GM19043 (cell line): ENCODE data around the gene AKAP8.
"Not testable (repeated sequence)": the region's sequence is repeated elsewhere in the genome, so short reads cannot be mapped to it uniquely, and the experiment has no call there.

ENCODE experiments used
- ATAC-seq: cut with Tn5 transposase; IDR thresholded peaks from one replicate; pipeline ENCODE4 v1.9.1; 2021; ENCODE audit warnings: low read depth; ENCODE audit not compliant: unreplicated experiment

AKAP8 gene

DNA sequence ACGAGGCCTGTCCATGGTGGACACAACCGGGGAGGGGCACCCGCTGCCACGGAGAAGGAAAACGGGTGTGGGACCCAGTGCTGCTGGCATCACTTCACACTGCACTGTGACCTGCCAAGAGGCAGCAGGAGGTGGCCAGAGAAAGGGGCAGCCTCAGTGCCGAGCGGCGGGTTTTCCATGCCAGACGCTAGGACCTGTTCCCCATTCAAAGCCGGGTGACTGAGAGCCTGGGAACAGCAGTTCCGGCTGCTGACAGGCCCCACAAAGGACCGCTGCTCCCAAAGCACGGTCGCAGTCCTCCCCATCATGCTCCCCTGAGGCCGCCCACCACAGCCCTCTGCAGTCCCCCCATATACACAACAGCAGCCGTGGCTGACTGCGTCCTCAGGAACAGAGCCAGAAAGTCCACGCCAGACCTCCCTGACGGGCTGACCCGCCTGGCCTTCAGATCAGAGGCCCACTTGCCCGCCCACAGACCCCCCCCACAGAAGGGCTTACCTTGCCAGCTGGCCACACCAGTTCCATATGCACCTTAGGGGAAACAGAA, 5.4 kb downstream of the AKAP8 start:
- ATAC-seq = no peak

DNA sequence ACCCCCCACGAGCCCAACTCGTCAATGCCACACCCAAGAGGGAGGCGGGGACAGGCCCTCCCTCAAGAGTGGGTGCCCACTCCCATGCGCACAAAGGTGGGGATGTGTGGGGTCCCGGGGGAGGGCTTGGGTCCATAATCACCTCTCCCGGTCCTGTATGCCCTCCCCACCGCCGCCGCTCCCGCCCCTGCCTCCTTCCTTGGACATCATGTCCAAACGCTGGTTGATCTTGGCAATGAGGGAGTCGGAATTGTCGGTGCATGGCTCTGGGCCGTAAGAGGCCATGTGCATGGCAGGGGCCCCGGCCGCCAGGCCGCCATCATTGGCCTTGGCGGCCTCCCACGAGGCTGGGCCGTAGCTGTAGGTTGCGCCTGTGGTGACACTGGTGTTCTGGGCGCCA, 5.9 kb downstream of the AKAP8 start:
- no peak for ATAC-seq

DNA sequence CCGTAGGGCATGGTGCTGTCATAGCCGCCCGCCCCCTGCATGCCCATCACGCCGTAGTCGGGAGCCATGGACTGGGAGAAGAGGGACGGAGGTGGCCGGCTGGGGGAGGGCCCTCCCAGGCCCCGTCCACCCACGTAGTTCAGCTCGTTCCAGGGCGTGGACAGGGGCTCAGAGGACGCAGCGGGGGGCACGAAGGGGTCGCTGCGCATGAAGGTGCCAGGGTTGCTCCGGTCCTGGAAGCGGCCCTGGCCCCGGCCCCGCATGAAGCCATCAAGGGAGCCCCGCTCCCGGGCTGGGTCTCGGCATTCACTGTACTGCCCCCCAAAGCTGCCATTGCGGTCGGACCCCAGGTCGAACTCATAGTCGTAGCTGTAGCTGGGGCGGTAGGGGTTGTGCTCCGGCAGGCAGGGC, 6.7 kb downstream of the AKAP8 start:
- no peak for ATAC-seq

- no peak for ATAC-seq
Measured at GRCh38 chr19:15372470-15372869, 7.1 kb downstream of the AKAP8 start.

DNA sequence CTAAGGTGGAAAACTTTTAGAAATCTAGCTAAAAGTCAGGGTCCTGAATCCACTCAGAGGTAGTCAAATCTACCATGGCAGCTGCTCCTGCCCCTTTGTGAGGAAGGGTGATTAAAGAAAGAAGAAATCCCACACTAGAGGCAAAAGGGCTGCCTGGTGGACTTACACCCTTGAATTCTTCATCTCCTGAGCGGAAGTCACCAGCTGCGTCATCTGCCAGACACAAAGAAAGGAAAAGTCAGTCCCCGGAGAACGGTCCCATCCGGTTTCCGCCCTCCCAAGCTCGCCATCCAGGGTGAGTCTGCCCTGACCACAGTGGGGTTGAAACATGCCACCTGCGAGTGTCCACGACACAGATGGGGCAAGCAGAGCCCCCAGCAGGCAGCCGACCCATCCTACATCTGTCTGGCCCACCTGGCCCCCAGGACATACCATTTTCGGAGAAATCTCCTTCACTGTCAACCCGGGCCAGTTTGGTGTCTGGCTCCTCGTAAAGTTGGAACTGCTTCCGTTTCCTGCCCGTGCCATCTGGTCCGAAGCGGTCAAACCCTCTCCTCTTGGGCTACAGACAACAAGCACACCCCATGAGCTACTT, 7.7 kb downstream of the AKAP8 start:
- ATAC-seq = no peak

GRCh38 chr19:15371119-15371518, 8.5 kb downstream of the AKAP8 start:
- no peak for ATAC-seq

DNA sequence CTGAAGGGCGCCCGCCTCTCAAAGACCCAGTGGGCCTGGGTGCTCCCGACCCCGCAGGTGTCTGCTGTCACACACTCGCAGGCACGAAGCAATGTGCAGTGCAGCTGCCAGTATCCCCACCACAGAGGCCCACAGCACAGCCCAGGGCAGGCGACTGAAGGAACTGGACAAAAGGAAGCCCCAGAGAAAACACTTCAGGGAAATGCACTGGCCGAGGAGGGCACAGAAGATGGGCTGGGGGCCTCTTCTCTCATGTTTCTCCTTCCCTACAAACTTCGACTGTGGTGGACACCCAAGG, 10.0 kb downstream of the AKAP8 start:
- no peak for ATAC-seq

DNA sequence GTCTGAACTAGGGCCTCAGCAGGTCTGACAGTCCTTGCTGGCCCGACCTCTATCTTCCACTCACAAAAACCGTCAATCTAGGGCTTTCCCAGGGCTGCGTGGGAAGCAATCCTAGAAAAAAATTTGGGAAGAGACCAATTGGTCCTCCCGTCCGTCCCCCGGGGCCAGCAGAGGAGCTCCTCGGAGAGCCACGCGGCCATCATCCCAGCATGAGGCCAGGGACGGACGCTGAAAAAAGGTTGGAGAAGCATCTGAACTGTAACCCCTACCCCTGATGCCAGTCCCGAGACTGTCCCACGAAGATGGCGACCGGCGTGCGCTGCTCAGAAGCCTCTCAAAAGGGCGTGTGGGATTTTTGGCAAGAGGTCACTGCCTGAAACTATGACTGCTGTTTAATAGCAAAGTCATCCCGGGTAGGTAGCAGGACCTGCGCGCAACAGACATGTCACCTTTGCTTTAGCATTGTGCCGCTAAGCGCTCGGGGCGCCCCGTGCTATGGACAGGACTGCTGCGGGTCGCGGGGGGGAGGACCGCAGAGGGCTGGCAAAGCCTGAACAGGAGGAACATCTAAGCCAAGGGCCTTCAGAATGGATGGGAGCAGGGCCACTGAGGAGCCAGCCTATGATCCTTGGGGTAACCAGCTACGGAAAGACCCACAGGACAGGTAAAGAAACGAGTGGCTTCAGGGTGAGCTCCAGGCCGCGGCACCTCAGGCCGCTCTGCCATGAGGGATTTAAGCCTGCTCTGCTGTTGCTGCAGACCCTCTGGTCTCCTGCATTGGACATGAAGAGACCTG, 10.6 kb downstream of the AKAP8 start:
- ATAC-seq = no peak

GRCh38 chr19:15368051-15368632, 11.4 kb downstream of the AKAP8 start:
- ATAC-seq = no peak

DNA sequence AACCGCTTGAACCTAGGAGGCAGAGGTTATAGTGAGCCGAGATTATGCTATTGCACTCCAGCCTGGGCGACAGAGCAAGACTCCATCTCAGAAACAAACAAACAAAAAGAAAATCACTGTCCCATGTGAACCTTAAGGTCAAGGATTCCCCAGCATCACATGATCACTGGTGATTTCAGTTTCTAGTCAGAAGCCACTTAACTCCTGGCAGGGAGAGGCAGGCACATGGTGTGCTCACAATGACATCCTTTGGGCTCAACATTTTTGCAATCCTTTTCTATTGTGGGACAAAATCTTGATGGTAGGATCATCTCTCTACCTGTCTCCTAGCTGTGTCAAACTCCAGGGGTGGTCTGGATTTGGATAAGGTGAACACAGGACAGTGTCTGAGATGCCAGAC, 12.1 kb downstream of the AKAP8 start:
- ATAC-seq = no peak

- no peak for ATAC-seq
Measured at GRCh38 chr19:15365264-15365663, 14.3 kb downstream of the AKAP8 start.

DNA sequence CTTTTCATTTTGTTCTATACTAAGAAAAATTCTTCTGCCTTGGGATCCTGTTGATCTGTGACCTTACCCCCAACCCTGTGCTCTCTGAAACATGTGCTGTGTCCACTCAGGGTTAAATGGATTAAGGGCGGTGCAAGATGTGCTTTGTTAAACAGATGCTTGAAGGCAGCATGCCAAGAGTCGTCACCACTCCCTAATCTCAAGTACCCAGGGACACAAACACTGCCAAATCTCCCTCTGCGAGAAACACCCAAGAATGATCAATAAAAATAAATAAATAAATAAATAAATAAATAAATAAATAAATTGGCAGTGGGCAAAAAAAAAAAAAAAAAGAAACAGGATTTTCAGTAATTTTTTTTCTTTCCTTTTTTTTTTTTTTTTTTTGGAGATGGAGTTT, 15.8 kb downstream of the AKAP8 start:
- ATAC-seq = not testable (repeated sequence)

DNA sequence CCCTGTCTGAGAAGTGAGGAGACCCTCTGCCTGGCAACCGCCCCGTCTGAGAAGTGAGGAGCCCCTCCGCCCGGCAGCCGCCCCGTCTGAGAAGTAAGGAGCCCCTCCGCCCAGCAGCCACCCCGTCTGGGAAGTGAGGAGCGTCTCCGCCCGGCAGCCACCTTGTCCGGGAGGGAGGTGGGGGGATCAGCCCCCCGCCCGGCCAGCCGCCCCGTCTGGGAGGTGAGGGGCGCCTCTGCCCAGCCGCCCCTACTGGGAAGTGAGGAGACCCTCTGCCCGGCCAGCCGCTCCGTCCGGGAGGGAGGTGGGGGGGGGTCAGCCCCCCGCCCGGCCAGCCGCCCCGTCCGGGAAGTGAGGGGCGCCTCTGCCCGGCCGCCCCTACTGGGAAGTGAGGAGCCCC, 16.5 kb downstream of the AKAP8 start:
- not testable (repeated sequence) for ATAC-seq

DNA sequence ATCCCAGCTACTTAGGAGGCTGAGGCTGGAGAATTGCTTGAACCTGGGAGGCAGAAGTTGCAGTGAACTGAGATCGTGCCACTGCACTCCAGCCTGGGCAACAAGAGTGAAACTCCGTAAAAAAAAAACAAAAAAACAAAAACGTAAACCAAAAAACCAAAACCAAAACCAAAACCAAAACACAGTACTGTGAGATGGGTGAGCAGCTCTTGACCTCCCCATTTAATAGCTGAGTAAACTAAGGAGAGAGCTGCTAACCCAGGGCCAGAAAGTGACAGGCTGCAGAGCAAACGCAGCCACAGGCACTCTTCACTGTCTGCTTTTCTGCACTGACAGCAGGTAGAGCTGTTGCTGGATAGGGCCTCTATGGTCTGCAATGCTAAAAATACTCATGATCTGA, 19.6 kb downstream of the AKAP8 start:
- ATAC-seq = not testable (repeated sequence)

DNA sequence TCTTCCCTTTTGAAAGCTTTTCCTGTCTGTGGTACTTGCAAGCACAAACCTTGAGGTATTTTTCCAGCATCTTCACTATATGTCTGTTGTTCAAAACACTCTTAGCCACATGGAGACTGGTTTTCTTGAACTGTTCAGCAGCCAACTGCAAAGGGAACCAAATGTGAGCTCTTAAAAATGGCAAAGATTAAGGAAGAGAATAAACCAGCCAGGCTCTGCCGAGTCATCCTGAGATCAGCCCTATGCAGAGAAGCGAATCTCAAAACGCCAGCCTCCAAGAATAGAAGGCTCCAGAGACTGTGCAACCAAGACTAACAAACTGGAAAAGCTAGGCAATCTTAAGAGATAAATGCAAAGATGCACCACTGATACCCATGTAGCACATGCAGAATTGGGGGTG, 20.7 kb downstream of the AKAP8 start:
- ATAC-seq = no peak

GRCh38 chr19:15357906-15358305, 21.7 kb downstream of the AKAP8 start:
- ATAC-seq = no peak

DNA sequence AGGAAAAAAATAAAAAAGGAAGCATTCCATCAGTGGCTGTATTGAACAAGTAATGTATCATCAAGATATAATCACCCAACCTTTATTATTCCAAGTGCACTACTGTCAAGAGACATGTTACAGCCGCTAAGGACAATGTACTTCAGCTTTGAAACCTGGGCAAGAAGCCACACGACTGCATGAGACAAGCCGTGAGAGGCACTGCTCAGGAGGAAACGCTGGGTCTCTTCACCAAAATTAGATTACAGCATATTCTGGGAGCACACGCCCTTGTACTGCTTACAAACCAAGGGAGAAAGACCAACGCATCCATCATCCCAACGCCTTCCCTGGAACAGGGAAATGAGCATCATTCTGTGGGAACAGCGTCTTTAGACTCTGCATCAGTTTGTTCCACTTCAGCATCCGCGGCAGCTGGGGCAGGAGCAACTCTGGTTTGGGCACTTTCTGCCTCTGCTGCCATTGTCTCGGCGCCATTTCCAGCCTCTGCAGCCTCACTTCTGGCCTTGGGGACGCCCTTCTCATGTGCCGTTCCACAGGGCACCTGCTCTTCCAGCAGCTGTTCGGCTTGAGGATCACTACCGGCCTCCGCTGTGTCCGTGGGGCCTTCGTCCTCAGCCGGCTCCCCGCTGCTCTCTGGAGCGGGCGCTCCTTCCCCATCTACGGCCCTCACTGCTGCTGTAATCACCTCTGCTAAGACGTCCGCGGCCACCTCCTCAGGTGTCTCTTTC, 24.9 kb downstream of the AKAP8 start:
- ATAC-seq = no peak

DNA sequence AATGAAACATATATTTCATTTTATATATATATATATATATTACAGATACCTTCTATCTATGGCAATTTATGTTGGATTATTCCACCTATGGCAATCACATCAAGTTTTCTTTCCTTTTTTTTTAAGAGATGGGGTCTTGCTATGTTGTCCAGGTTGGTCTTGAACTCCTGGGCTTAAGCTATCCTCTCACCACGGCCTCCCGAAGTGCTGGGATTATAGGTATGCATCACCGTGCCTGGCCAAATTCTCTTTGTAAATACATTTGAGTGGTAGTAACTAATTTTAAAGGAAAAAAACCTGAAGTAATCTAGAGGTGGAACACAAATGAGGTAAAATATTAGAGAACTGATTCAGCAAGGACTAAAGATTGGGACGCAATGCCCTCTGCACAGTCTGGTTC, 25.7 kb downstream of the AKAP8 start:
- ATAC-seq = no peak

DNA sequence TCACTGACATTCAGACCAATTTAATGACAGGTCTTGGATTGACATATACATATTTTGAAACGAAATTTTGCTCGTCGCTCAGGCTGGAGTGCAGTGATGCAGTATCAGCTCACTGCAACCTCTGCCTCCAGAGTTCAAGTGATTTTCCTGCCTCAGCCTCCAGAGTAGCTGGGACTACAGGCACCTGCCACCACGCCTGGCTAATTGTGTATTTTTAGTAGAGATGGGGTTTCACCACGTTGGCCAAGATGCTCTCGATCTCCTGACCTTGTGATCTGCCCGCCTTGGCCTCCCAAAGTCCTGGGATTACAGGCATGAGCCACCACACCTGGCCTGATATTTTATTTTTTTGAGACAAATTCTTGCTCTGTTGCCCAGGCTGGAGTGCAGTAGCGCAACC, 27.1 kb downstream of the AKAP8 start:
- ATAC-seq = not testable (repeated sequence)

DNA sequence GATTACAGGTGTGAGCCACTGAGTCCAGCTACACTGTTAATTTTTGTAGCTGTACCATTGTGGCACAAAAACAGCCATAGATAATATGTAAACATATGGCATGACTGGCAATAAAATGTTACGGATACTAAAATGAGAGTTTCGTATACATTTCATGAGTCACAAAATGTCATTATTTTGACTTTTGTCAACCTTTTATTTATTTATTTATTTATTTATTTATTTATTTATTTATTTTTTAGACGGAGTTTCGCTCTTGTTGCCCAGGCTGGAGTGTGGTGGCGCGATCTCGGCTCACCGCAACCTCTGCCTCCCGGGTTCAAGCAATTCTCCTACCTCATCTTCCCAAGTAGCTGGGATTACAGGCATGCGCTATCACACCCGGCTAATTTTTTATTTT, 38.3 kb downstream of the AKAP8 start:
- ATAC-seq = not testable (repeated sequence)

GRCh38 chr19:15340086-15340485, 39.5 kb downstream of the AKAP8 start:
- ATAC-seq = no peak
